Activated CD4-positive, CD25-positive, alpha-beta regulatory T cell treated with anti-CD3 and anti-CD28 coated beads, Interleukin-2, amount 50 U/mL, for 16 hours (primary cell): Measurements from ENCODE around the gene RPL37.
"Not testable (repeated sequence)": the region's sequence is repeated elsewhere in the genome, so short reads cannot be mapped to it uniquely, and the experiment has no call there.

Experiments used
- DNase-seq: peaks from one replicate; pipeline ENCODE4 v3.0.0-alpha.2; 2020; ENCODE audit warnings: low read depth, low spot score

Gene RPL37

DNA sequence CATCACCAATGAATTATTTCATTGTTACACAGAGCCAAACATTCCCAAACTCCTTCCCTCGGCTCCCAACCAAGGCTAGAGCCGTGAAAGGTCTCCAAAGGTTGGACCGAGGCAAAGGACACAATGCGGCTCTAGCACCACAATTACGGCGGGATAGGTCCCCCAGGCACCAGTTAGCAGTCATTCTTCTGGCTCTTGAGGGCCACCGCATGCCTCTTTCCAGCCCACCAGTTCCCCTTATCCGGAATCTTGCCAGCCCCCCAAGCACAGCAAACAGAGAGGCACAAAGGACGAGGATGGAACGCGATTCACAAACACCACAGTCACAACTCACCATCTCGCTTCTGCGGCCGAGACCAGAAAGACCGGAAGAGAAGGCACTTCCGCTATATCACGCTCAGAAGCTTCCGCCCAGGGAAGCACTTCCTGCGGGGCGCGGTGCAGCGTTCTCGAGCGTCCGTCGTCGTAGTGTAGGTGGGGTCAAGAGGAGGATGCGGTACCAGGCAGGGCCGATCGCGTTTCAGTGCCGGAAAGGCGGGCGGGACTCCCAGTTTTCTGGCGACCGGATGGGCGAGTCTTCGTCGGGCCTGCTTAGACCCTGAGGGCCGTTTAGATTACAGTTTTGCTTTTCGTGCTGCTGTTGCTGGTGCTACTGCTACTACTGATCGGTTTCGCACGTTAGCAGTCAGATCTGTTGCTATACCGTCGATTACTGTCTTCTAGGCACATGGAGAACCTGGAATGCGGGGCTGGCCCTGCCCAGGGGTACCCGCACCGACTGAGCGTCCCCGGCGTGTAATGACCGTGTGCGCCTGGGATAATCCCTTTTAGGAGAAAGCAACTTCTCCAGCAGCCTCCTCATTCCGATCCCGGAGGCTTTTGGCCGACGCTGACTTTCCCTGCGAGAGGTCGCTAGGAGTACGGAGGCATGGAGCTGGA, at the start of gene RPL37:
Gene RPL37, minus strand, starts transcription at position 374 of the 939 bp plus-strand sequence. Its CDS starts 37 bp downstream, at position 337.
- DNase-seq = peak; percentile 82

DNA sequence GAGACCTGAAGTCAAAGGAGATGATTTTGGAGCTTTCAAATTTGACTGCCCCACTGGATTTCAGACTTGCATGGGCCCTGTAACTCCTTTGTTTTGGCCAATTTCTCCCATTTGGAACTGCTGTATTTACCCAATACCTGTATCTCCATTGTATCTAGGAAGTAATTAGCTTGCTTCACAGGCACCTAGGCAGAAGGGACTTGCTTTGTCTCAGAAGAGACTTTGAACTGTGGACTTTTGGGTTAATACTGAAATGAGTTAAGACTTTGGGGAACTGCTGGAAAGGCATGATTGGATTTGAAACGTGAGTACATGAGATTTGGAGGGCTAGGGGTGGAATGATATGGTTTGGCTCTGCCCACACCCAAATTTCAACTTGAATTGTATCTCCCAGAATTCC, 48.0 kb upstream of the RPL37 start:
- not testable (repeated sequence) for DNase-seq

DNA sequence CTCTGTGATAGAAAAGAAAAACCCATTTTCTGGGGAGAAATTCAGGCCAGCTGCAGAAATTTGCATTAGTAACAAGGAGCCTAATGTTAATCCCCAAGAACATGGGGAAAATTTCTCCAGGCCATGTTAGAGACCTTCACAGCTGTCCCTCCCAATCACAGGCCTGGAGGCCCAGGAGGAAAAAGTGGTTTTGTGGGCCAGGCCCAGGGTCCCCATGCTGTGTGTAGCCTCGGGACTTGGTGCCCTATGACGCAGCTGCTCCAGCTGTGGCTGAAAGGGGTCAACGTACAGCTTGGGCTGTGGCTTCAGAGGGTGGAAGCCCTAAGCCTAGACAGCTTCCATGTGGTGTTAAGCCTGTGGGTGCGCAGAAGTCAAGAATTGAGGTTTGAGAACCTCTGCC, 47.3 kb upstream of the RPL37 start:
- DNase-seq = no peak

DNA sequence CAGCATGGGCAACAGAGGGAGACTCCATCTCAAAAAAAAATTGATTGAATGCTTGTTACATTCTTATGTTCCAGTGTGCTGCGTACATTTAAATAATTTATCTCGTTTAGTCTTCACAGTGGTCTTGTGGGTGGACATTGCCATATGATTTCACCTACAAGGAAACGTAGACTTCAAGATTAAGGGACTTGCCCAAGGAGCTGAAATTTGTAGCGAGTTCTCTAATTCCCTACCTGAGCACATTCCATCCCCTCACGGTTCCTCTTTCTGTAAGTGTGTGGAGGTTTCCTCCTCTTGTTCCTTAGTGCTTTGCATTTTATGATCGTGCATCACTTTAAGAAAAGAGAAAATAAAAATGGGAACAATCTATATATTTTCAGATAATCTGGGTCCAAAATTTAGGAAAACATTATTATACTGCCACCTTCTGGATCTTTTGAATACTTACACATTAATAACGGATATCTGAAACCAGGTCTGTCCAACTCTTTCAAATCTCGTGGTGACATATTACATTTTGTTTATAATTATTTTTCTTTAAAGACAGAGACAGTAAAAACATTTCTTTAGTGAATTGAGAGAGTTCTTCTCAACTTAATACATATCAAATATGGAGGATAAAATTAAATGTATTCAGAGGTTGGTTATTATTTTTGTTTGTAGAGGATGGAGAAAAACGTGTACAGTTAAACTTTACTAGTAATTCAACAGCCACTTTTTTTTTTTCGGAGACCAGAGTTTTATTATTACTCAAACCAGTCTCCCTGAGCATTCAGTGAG, 44.3 kb upstream of the RPL37 start:
- DNase-seq = no peak

DNA sequence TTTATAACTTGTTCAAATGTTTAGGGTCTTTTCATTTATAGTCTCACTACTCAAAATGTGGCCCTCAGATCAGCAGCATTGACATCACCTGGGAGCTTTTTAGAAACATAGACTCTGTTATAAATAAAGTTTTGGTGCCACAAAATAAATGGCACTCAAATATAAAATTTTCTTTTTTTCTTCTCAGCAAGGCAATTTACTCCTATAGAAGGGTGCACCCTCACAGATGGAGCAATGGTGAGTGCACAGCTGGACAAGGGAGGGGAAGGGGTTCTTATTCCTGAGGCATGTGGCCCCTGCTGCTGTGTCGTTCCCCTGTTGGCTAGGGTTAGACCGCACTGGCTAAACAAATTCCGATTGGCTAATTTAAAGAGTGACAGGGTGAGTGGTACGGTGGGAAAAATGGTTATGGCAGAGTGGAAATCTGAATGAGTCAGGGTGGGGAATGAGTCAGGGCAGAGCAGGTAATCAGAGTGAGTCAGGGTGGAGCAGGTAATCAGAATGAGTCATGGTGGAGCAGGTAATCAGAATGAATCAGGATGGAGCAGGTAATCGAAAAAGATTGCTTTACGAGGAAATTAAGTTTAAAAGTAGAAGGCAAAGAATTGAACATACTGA, 42.5 kb upstream of the RPL37 start:
- no peak for DNase-seq

DNA sequence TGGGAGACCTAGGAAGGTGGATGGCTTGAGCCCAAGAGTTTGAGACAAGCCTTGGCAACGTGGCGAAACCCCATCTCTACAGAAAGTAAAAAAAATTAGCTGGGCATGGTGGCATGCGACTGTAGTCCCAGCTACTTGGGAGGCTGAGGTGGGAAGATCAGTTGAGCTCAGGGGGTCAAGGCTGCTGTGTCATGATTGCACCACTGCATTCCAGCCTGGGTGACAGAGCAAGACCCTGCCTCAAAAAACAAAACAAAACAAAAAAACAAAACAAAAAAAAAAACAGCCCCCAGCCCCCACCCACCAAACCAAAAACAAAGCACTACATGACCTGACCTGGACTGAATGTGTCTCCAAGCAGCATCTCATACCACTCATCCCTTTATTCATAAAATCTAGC, 40.9 kb upstream of the RPL37 start:
- no peak for DNase-seq

DNA sequence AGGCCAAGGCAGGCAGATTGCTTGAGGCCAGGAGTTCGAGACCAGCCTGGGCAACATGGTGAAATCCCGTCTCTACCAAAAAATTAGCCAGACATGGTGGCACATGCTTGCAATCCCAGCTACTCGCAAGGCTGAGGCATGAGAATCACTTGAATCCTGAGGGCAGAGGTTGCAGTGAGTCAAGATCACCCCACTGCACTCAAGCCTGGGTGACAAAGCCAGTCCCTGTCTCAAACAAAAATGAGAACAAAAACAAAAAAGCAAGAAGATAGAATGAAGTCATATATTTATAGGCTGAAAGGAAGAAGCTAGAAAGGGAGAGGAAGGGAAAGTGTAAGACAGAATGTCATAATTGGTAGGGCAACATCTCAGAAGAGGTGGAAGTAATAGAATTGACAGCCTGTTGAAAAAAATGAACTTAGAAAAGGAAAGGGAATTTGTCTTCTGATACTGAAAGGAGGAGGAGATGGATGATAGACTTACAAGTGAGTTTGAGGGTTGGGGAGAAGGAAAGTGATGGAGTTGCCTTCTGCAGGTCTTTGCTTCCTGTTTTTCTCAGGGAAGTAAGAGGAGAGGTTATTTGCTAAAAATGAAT, 38.4 kb upstream of the RPL37 start:
- no peak for DNase-seq

DNA sequence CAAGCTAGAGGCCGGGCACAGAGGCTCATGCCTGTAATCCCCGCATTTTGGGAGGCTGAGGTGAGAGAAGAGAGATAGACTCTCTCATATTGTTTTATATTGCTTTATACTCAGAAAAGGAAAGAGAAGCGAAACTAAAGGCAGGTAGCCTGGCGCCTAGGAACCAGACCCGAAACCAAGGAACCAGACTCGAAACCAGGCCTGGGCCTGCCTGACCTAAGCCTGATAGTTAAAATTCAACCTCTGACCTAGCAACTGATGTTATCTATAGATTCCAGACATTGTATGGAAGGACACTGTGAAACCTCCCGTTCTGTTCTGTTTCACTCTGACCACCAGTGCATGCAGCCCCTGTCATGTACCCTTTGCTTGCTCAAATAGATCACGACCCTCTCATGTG, 37.2 kb upstream of the RPL37 start:
- DNase-seq = not testable (repeated sequence)

DNA sequence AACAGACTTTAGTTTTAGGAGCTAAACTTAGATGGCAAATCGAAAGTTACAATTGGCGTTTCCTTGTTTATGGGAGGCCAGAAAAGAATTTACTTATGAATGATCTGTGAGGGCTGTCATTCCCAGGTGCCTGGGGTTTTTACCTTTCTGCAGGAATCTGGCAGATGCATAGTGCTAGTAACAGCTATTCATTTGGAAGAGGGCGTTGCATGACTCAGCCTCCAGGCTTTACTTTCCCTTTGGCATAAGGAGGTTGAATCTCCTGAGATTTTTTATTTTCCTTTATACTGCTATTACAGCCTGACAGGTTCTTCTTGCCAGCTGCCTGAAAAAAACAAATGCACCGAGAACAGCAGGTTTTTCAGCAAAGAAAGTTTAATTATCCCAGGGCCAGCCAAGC, 36.2 kb upstream of the RPL37 start:
- no peak for DNase-seq

DNA sequence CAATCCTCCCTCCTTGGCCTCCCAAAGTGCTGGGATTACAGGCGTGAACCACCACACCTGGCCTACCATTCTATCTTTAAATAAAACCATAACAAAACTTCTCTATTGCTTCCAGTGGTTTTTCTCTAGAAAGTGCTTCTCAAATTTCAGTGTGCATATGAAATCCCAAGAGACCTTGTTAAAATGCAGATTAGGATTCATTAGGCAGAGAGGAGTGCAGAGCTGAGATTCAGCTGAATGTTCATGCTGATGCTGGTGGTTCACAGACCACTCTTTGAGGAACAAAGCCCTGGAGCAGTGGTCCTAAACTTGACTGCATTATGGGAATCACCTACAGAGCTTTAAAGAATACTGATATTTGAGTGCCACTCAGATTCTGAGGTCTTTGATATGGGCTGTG, 34.4 kb upstream of the RPL37 start:
- DNase-seq = no peak

DNA sequence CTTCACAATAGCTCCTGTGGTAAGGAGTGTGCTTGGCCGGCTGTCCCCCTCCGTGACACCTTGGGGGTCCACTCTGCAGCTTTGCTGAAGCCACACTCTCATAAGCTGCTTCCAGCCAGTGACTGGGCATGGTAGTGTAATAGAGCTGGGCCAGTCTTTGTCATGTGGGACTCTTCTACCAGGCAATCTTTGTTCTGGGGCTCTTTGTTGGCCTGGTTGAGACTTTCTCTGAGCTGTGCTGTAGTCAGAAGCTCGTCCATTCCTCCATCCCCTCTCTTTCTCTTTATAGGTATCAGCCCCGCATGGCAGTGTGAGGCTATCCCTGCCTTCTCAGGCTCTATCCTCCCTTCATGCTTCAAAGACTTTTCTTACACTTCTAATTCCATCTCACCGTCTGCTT, 31.8 kb upstream of the RPL37 start:
- DNase-seq = no peak

DNA sequence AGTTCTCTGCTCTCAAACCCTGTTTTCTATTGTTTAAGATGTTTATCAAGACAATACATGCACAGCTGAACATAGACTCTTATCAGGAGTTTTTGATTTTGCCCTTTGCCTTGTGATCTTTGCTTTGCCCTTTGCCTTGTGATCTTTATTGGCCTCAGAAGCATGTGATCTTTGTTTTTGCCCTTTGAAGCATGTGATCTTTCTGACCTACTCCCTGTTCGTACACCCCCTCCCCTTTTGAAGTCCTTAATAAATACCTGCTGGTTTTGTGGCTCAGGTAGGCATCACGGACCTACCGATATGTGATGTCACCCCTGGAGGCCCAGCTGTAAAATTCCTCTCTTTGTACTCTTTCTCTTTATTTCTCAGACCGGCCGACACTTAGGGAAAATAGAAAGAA, 30.0 kb upstream of the RPL37 start:
- not testable (repeated sequence) for DNase-seq

DNA sequence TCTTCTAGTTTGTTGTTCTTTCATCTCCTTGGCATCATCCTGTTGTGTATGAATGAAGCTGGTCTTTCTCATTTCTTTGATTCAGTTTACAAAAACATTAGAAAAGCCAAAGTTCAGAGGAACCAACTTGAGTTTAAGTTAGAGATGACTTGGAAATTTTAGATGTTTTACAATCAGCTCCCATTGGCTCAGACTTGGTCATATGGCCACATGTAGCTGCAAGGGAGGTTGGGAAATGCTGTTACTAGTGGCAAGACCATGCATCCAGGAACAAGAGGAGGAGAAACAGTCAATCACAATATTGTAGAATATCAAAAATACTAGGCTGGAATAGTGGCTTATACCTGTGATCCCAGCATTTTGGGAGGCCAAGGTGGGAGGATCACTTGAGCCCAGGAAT, 25.7 kb upstream of the RPL37 start:
- no peak for DNase-seq

DNA sequence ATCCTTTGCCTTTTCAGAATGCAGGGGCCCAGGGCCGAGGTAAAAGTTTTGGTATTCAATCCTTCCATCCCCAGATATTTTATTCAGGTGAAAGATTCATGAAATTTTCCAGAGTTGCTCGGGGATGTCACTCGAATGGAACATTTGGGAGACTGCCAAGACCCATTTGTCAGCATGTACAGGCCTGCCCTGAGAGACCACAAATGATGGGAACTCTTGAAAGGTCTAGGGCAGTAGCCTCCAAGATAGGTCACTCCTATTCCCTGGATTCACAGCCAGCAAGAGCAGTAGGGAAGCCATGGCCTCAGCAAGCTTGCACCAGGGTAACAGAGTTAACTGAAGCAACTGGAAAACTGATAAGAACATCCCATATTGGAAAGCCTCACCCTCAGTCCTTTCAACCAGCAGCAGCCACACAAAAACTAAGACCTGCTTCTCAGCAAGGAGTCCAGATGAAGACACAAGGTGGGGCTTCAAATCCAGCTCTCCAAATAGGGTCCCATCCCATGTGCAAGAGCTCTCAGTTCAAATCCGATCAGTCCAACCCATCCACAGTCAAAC, 18.7 kb upstream of the RPL37 start:
- no peak for DNase-seq

DNA sequence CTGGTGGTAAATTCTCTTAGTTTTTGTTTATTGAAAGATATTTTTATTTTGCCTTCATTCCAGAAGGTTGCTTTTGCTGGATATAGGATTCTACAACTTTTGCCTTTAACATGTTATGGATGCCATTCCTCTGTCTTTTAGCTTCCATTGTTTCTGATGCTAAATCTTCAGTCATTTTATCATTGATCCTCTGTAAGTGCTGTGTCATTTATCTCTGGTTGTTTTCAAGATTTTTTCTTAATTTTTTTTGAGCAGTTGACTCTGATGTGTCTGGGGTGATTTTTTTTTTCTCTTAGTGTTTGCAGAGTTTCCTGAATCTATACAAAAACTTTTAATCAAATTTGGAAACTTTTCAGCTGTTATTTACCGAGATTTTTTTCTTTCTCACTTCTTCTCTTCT, 12.5 kb upstream of the RPL37 start:
- no peak for DNase-seq

DNA sequence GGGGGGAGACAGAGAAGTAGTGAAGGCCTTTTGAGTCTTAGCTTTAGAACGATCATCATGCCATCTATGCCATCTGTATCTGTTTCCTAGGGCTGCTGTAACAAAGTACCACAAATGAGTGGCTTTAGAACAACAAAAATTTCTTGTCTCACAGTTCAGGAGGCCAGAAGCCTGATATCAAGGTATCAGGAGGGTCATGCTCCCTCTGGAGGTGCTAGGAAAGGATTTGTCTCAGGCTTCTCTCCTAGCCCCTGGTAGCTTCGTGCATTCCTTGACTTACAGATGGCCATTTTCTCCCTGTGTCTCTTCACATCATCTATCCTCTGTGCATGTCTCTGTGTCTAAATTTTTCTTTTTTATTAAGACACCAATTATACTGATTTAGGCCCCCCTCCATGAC, 11.3 kb upstream of the RPL37 start:
- DNase-seq = no peak

DNA sequence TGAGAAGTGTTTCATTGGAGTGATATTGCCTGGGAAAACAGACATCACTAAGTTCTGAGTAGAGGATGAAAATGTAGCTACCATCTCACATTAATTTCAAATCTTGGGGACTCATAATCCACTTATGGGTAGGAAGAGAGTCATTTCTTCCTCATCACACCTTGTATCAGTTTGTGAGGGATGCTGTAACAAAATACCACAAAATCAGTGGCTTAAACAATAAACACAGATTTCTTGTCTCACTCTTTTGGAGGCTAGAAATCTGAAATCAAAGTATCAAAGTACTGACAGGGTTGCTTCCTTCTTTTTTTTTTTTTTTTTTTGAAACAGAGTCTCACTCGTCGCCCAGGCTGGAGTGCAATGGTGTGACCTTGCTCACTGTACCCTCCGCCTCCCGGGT, 9.5 kb upstream of the RPL37 start:
- no peak for DNase-seq

DNA sequence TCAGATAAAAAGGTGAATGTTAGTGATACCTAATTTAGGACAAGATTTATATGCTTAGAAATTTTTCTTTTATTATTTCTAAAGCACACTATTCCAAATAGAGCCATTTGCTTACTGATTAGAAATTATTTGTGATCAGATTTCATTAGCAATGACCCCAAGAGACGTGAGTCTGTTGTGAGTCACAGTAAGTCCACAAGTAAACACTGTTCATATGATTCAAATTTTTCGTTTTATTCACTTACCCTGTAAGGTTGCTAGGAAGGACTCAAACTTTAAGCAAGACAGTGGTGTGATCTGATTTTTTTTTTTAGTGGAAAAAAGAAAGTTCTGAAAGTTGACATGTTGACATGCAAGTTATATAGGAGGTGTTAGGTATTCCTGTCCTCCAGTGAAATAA, 7.3 kb upstream of the RPL37 start:
- no peak for DNase-seq

DNA sequence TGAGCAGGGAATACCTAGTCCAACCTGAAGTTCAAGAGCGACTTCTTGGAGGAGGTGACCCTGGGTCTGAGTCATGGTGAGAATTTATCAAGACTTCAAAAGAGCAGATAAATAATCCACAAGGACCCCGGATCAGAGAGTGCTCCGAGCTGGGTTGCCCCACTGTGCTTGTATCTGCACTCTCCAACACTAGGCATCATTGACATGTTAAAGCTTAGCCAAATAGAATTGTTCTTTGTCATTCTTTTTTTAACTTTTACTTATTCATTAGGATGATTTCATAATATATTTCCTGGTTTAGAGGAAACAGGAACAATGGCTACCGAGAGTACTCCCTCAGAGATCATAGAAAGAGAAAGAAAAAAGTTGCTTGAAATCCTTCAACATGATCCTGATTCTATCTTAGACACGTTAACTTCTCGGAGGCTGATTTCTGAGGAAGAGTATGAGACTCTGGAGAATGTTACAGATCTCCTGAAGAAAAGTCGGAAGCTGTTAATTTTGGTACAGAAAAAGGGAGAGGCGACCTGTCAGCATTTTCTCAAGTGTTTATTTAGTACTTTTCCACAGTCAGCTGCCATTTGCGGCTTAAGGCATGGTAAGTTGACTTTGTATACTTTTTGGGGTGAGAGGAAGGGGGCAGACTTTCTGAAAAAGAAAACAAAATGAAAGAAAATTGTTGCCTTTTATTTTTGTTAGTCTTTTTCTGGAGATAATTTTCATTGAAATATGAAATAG, 6.2 kb upstream of the RPL37 start, which contains the start of gene CARD6:
Gene CARD6, plus strand, starts transcription at position 300 of the 738 bp plus-strand sequence. Its CDS starts 16 bp downstream, at position 316.
- no peak for DNase-seq

DNA sequence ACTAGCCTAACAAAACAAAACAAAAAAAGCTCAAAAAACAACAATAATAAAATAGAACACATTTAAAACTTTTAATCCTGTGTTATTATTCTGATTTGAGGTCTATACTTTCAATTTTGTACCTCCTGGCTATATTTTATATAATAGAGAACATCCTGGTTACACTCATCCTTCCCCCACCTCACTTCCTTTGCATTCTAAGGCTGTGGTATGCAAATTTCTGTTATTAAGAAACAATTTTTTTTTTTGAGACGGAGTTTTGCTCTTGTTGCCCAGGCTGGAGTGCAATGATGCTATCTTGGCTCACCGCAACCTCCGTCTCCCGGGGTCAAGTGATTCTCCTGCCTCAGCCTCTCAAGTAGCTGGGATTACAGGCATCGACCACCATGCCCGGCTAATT, 3.1 kb upstream of the RPL37 start:
- DNase-seq = no peak

DNA sequence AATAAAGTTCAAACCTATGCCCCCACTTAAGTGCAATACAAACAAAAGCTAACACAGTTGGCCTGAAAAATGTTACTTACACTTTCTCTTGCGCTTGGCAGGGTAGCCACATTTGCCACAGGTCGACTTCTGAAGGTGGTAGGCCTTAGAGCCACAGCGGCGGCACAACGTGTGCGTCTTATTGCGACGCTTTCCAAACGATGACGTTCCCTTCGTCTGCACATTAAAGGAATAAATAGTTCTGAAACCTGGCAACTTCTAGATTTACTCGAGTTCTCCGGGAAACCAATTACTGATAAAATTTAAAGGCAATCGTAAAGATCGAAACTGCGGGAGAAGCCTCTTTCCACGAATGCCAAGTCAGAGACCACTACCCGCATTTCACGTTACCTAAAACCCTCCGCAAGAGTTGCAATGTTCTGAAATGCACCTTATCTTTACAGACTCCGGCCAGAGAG, 602 bp downstream of the RPL37 start:
- no peak for DNase-seq
